ENCODE data around the gene ARNT2. TPM values are rescaled to one million over a fixed set of nuclear protein-coding genes. Genes with fewer than 3 reads are reported as not detected.
A peak's percentile ranks its signal among the peaks of the same experiment; 100 is the strongest.

Gene ARNT2
- total RNA-seq, 1 donor from 2014 or later: 72.4 TPM

DNA sequence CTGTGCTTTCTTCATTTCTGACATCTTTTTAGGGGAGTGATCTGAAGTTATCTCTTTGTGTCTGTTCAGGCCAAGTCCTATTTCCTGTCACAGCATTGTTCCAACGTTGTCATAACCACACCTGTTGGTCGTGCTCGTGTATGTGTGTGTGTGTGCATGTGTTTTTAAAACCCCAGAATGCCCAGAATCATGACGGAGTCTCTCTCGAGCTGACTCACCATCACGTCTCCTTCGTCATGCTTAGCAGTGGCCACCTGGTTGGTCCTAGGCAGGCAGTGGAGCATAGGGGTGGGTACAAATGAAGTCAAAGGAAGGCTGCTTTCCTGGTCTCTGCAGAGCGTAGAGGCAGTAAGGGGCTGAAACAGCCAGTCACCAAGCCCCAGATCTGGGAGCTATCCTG, 164.1 kb downstream of the ARNT2 start:
- Mint-ChIP-seq H3K9me3 (ENCODE audit: unreplicated experiment) (no peaks in the 10 kb centered on the region), H3K4me3 (ENCODE audit: unreplicated experiment) (peak overlapping the region; percentile 11), H3K4me1 (ENCODE audit: unreplicated experiment) (peaks cover 48% of the 10 kb centered on the region), H3K27me3 (ENCODE audit: unreplicated experiment) (no peaks in the 10 kb centered on the region), H3K27ac (ENCODE audit: unreplicated experiment) (peak overlapping the region; percentile 79), H3K36me3 (ENCODE audit: unreplicated experiment) (peaks cover 37% of the 10 kb centered on the region)
- no peak for DNase-seq (ENCODE audit: extremely low spot score, unreplicated experiment)
- TF ChIP-seq, protein P1, sequence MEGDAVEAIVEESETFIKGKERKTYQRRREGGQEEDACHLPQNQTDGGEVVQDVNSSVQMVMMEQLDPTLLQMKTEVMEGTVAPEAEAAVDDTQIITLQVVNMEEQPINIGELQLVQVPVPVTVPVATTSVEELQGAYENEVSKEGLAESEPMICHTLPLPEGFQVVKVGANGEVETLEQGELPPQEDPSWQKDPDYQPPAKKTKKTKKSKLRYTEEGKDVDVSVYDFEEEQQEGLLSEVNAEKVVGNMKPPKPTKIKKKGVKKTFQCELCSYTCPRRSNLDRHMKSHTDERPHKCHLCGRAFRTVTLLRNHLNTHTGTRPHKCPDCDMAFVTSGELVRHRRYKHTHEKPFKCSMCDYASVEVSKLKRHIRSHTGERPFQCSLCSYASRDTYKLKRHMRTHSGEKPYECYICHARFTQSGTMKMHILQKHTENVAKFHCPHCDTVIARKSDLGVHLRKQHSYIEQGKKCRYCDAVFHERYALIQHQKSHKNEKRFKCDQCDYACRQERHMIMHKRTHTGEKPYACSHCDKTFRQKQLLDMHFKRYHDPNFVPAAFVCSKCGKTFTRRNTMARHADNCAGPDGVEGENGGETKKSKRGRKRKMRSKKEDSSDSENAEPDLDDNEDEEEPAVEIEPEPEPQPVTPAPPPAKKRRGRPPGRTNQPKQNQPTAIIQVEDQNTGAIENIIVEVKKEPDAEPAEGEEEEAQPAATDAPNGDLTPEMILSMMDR (IDR thresholded peaks at IDR 0.05): no peak

DNA sequence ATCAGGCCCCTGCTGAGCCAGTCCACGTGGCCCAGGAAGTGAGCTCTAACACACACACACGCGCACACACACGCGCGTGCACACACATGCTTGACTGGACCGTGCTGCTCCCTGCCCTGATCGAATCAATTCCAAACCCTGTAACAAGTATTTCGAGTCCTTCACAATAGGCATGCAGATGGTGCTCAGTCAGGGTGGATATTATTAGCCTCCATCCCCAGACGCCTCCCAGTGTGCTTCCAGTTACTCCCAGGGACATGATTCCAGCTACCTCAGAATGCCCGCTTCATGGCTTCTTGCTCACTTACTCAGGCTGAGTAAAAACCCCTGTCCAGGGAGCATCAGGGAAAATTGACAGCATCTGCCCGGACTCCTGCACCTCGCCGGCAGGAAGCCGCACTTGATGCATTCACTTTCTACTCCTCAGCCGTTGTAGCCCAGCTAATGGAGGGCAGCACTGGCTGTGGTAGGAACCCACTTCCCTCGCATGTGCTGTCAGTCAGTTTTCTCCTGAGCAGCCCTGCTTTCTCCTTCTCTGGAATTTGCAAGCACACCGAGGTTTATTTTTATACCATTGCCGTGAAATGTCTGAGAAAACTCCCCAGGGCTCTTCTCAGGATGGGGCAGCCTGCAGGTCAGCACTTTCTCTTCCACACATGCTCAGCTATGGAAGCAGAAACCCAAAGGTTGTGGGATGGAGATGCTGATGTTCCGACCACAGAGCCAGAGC, 164.9 kb downstream of the ARNT2 start:
- no peak for DNase-seq (ENCODE audit: extremely low spot score, unreplicated experiment)

DNA sequence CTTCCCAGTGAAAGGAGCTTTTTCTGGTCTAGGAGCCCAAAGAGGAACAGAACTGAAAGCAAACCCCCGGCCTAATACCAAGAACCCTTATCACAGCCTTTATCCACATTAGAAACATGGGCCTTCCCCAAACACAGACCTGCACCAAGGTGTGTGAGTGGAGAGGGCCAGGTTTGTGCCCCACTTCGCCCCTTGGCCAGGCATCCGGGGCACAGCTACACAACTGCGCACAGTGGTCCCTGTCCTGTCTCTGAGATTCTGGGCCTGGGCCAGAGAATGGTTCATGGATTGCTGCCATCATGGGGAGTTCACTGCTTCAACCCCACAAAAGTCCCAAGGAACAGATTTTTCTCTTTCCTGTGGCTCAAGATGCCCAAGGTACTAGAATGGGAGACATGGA, 165.5 kb downstream of the ARNT2 start:
- peaks cover 38% of the 10 kb centered on the region for H3K36me3 Mint-ChIP-seq (ENCODE audit: unreplicated experiment)
- no peak for DNase-seq (ENCODE audit: extremely low spot score, unreplicated experiment)
- no peaks in the 10 kb centered on the region for H3K9me3 Mint-ChIP-seq (ENCODE audit: unreplicated experiment)
- no peak overlapping the region for H3K4me3 Mint-ChIP-seq (ENCODE audit: unreplicated experiment)
- peaks cover 44% of the 10 kb centered on the region for H3K4me1 Mint-ChIP-seq (ENCODE audit: unreplicated experiment)
- TF ChIP-seq, protein P1 (IDR thresholded peaks at IDR 0.05): no peak
- no peaks in the 10 kb centered on the region for H3K27me3 Mint-ChIP-seq (ENCODE audit: unreplicated experiment)
- H3K27ac Mint-ChIP-seq (ENCODE audit: unreplicated experiment): peak overlapping the region; percentile 75

More for the DNA sequence above, 164.9 kb downstream of the ARNT2 start:
- Mint-ChIP-seq H3K9me3 (ENCODE audit: unreplicated experiment) (no peaks in the 10 kb centered on the region), H3K4me3 (ENCODE audit: unreplicated experiment) (no peak overlapping the region), H3K36me3 (ENCODE audit: unreplicated experiment) (peaks cover 37% of the 10 kb centered on the region), H3K4me1 (ENCODE audit: unreplicated experiment) (peaks cover 44% of the 10 kb centered on the region), H3K27me3 (ENCODE audit: unreplicated experiment) (no peaks in the 10 kb centered on the region), H3K27ac (ENCODE audit: unreplicated experiment) (peak overlapping the region; percentile 75)
- TF ChIP-seq, protein P1 (IDR thresholded peaks at IDR 0.05): no peak

DNA sequence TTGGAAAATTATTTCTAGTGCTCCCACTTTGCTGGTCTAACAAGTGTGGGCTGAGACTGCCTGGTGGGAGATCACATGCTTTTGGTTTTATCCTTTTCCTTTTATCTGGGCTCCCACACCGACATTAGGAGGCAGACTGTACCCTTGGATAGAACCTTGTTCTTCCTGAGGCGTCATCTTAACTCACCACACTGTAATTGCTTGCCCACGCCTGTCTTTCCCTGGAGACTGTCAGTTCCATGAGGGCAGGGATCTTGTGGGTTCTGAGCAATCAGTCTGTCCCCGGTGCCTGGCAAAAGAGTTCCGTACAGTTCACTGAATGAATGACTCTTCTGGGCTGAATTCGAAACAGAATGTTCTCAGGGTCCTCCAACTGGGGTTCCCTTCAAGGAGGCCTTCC, 166.4 kb downstream of the ARNT2 start:
- no peak overlapping the region for H3K27ac Mint-ChIP-seq (ENCODE audit: unreplicated experiment)
- DNase-seq (ENCODE audit: extremely low spot score, unreplicated experiment): no peak
- TF ChIP-seq, protein P1 (IDR thresholded peaks at IDR 0.05): no peak
- H3K9me3 Mint-ChIP-seq (ENCODE audit: unreplicated experiment): no peaks in the 10 kb centered on the region
- peaks cover 43% of the 10 kb centered on the region for H3K36me3 Mint-ChIP-seq (ENCODE audit: unreplicated experiment)
- H3K4me1 Mint-ChIP-seq (ENCODE audit: unreplicated experiment): peaks cover 42% of the 10 kb centered on the region
- no peaks in the 10 kb centered on the region for H3K27me3 Mint-ChIP-seq (ENCODE audit: unreplicated experiment)
- no peak overlapping the region for H3K4me3 Mint-ChIP-seq (ENCODE audit: unreplicated experiment)

DNA sequence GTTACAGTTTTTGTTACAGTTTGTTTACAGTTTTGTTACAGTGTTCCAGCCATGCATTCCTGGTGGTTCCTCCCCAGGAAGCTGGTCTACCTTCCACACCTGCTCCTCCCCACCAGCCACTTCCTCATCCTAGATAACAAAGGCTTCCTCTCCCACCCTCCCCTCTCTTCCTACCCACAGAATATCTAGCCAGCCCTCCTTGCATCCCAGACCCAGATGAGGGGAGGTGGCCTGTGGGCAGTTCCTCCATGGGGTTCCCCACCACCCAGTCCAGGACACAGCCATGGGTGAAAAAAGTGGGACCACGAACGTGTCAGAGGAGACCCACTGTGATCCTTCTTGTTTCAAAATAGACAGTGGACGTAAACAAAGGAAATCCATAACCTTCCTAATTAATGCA, 168.2 kb downstream of the ARNT2 start:
- no peak overlapping the region for H3K4me3 Mint-ChIP-seq (ENCODE audit: unreplicated experiment)
- no peak for DNase-seq (ENCODE audit: extremely low spot score, unreplicated experiment)
- peaks cover 32% of the 10 kb centered on the region for H3K4me1 Mint-ChIP-seq (ENCODE audit: unreplicated experiment)
- H3K9me3 Mint-ChIP-seq (ENCODE audit: unreplicated experiment): no peaks in the 10 kb centered on the region
- peaks cover 45% of the 10 kb centered on the region for H3K36me3 Mint-ChIP-seq (ENCODE audit: unreplicated experiment)
- TF ChIP-seq, protein P1 (IDR thresholded peaks at IDR 0.05): no peak
- H3K27me3 Mint-ChIP-seq (ENCODE audit: unreplicated experiment): no peaks in the 10 kb centered on the region
- H3K27ac Mint-ChIP-seq (ENCODE audit: unreplicated experiment): peak overlapping the region; percentile 10
